GM21528 (cell line): ENCODE measurements around the gene MGRN1.
"Not testable (repeated sequence)": the region's sequence is repeated elsewhere in the genome, so short reads cannot be mapped to it uniquely, and the experiment has no call there.

ENCODE experiments used
- ATAC-seq: cut with Tn5 transposase; IDR thresholded peaks from one replicate; pipeline ENCODE4 v1.9.1; 2021; ENCODE audit warnings: mild to moderate bottlenecking, moderate library complexity; ENCODE audit not compliant: unreplicated experiment, low FRiP score

The MGRN1 gene

GRCh38 chr16:4649744-4650442 lies 25.3 kb downstream of the MGRN1 start:
- no peak for ATAC-seq

GRCh38 chr16:4650443-4651074 lies 25.9 kb downstream of the MGRN1 start:
- not testable (repeated sequence) for ATAC-seq

- ATAC-seq, result no peak
These were observed 27.2 kb downstream of the MGRN1 start for GRCh38 chr16:4651827-4652226.

- no peak for ATAC-seq
These were observed 27.9 kb downstream of the MGRN1 start for GRCh38 chr16:4652561-4652960.

GRCh38 chr16:4654011-4654963 lies 29.7 kb downstream of the MGRN1 start:
- ATAC-seq, result no peak

- ATAC-seq, result no peak
These were observed 30.5 kb downstream of the MGRN1 start for GRCh38 chr16:4654964-4655590.

GRCh38 chr16:4655801-4656200 lies 31.2 kb downstream of the MGRN1 start:
- no peak for ATAC-seq

- no peak for ATAC-seq
These were observed 31.6 kb downstream of the MGRN1 start for GRCh38 chr16:4656221-4656620.

- no peak for ATAC-seq
These were observed 32.4 kb downstream of the MGRN1 start for GRCh38 chr16:4656695-4657686.

- ATAC-seq, result no peak
These were observed 35.0 kb downstream of the MGRN1 start for GRCh38 chr16:4659363-4660353.

GRCh38 chr16:4660454-4661007 lies 35.9 kb downstream of the MGRN1 start:
- no peak for ATAC-seq

GRCh38 chr16:4661661-4662060 lies 37.0 kb downstream of the MGRN1 start:
- no peak for ATAC-seq

GRCh38 chr16:4663465-4663776 lies 38.8 kb downstream of the MGRN1 start:
- ATAC-seq, result no peak

GRCh38 chr16:4663777-4664465 lies 39.3 kb downstream of the MGRN1 start:
- ATAC-seq, result no peak

- ATAC-seq, result no peak
These were observed 40.2 kb downstream of the MGRN1 start for GRCh38 chr16:4664538-4665418.

GRCh38 chr16:4666537-4667202 lies 42.0 kb downstream of the MGRN1 start:
- ATAC-seq, result no peak
